Head of caudate nucleus (tissue), 42 donors: Measurements from ENCODE around the gene PMM2.
"Not testable (repeated sequence)": the region's sequence is repeated elsewhere in the genome, so short reads cannot be mapped to it uniquely, and the experiment has no call there.

Source experiments
- DNase-seq, 42 donors: peaks; one replicate each; pipeline versions ENCODE4 v3.0.0 to v3.0.0-alpha.2; 2020 to 2021; ENCODE audit warnings: mixed read lengths in 7 of 42
- intact Hi-C: fragments of 100-400 bp; cut with DNase I; formaldehyde crosslinking; loops from one replicate; pipeline ENCODE4 v1.15.0; 2022

PMM2 gene

GRCh38 chr16:8808613-8809353 lies 11.1 kb downstream of the PMM2 start:
- no peak for DNase-seq
- intact Hi-C loops: no loop called here

GRCh38 chr16:8812162-8812843 lies 14.7 kb downstream of the PMM2 start:
- DNase-seq: peak in 11 of 42 donors; percentile 19 to 65 (median 37)
- intact Hi-C loops: no loop called here

- intact Hi-C loops: no loop called here
- DNase-seq: no peak
These were observed 16.6 kb downstream of the PMM2 start for GRCh38 chr16:8814095-8814806.

GRCh38 chr16:8816967-8817655 lies 19.5 kb downstream of the PMM2 start:
- DNase-seq: no peak
- intact Hi-C loops: no loop called here

- DNase-seq: no peak
- intact Hi-C loops: no loop called here
These were observed 21.0 kb downstream of the PMM2 start for GRCh38 chr16:8818504-8819270.

GRCh38 chr16:8819411-8820034 lies 21.9 kb downstream of the PMM2 start:
- intact Hi-C loops: no loop called here
- DNase-seq: peak in 1 of 42 donors; percentile 38

- DNase-seq: no peak
- intact Hi-C loops: no loop called here
These were observed 24.8 kb downstream of the PMM2 start for GRCh38 chr16:8822403-8822802.

GRCh38 chr16:8826278-8826879 lies 28.7 kb downstream of the PMM2 start:
- DNase-seq: no peak
- intact Hi-C loops: no loop called here

GRCh38 chr16:8828541-8829165 lies 31.0 kb downstream of the PMM2 start:
- intact Hi-C loops: no loop called here
- DNase-seq: peak in 15 of 42 donors; percentile 30 to 75 (median 55)

- no peak for DNase-seq
- intact Hi-C loops: no loop called here
These were observed 33.8 kb downstream of the PMM2 start for GRCh38 chr16:8831450-8831849.

- intact Hi-C loops: no loop called here
- no peak for DNase-seq
These were observed 34.5 kb downstream of the PMM2 start for GRCh38 chr16:8831871-8832716.

GRCh38 chr16:8832717-8833105 lies 35.1 kb downstream of the PMM2 start:
- intact Hi-C loops: no loop called here
- no peak for DNase-seq

GRCh38 chr16:8836797-8837196 lies 39.2 kb downstream of the PMM2 start:
- intact Hi-C loops, DNase-seq: not testable (repeated sequence)

- intact Hi-C loops, DNase-seq: not testable (repeated sequence)
These were observed 40.0 kb downstream of the PMM2 start for GRCh38 chr16:8837594-8837993.

- DNase-seq, intact Hi-C loops: not testable (repeated sequence)
These were observed 44.4 kb downstream of the PMM2 start for GRCh38 chr16:8842016-8842415.

GRCh38 chr16:8843296-8843695 lies 45.7 kb downstream of the PMM2 start:
- intact Hi-C loops, DNase-seq: not testable (repeated sequence)
